Astrocyte (in vitro differentiated cells and primary cell): Measurements from ENCODE around the gene SGK1. TPM values are rescaled to one million over a fixed set of nuclear protein-coding genes. Genes with fewer than 3 reads are reported as not detected.
A peak's percentile ranks its signal among the peaks of the same experiment; 100 is the strongest.

ENCODE experiments used
- DNase-seq: peaks from one replicate; pipeline ENCODE4 v3.0.0-alpha.2; 2010; ENCODE audit warnings: low read depth
- FAIRE-seq: peaks from 2 replicates; lab custom pipeline; 2011; peaks lifted over from hg19 to GRCh38; lab: Jason Lieb, UNC
- H2AFZ ChIP-seq: 2 replicates; pipeline ENCODE4 v1.6.0; 2012; ENCODE audit warnings: low read depth, low read length, inconsistent platforms
- H3K27ac ChIP-seq: 2 replicates; pipeline ENCODE4 v1.5.1; 2011; ENCODE audit warnings: low read depth, low read length, inconsistent platforms
- H3K27me3 ChIP-seq: 2 replicates; pipeline ENCODE4 v1.6.0; 2011; ENCODE audit warnings: low read length, inconsistent platforms; ENCODE audit not compliant: insufficient read depth
- H3K36me3 ChIP-seq: 2 replicates; pipeline ENCODE4 v1.5.1; 2011; ENCODE audit warnings: low read length, inconsistent platforms; ENCODE audit not compliant: insufficient read depth
- H3K4me1 ChIP-seq: 2 replicates; pipeline ENCODE4 v1.5.1; 2011; ENCODE audit warnings: low read length, inconsistent platforms; ENCODE audit not compliant: insufficient read depth
- H3K4me2 ChIP-seq: 2 replicates; pipeline ENCODE4 v1.6.0; 2012; ENCODE audit warnings: low read length, inconsistent platforms
- H3K4me3 ChIP-seq: 2 replicates; pipeline ENCODE4 v1.5.1; 2011; ENCODE audit warnings: low read depth, mild to moderate bottlenecking, low read length, inconsistent platforms; ENCODE audit not compliant: insufficient read depth
- H3K79me2 ChIP-seq: 2 replicates; pipeline ENCODE4 v1.6.0; 2012; ENCODE audit warnings: mild to moderate bottlenecking, low read length, inconsistent platforms; ENCODE audit not compliant: insufficient read depth
- H3K9ac ChIP-seq: 2 replicates; pipeline ENCODE4 v1.6.0; 2012; ENCODE audit warnings: mild to moderate bottlenecking, low read length, inconsistent platforms
- H3K9me3 ChIP-seq: 2 replicates; pipeline ENCODE4 v1.5.1; 2012; ENCODE audit warnings: low read depth, mild to moderate bottlenecking, low read length, inconsistent platforms; ENCODE audit not compliant: insufficient read depth
- H4K20me1 ChIP-seq: 2 replicates; pipeline ENCODE4 v1.6.0; 2012; ENCODE audit warnings: low read length, inconsistent platforms; ENCODE audit not compliant: insufficient read depth
- H3K27ac Mint-ChIP-seq: one replicate; pipeline ENCODE4 v1.8.0; 2021; ENCODE audit warnings: mild to moderate bottlenecking, mixed read lengths; ENCODE audit not compliant: unreplicated experiment
- H3K27me3 Mint-ChIP-seq: one replicate; pipeline ENCODE4 v1.8.0; 2021; ENCODE audit warnings: low read depth, mixed read lengths; ENCODE audit not compliant: unreplicated experiment
- H3K36me3 Mint-ChIP-seq: one replicate; pipeline ENCODE4 v1.8.0; 2021; ENCODE audit warnings: low read depth, mixed read lengths; ENCODE audit not compliant: unreplicated experiment
- H3K4me1 Mint-ChIP-seq: one replicate; pipeline ENCODE4 v1.8.0; 2021; ENCODE audit warnings: low read depth, mixed read lengths; ENCODE audit not compliant: unreplicated experiment
- H3K4me3 Mint-ChIP-seq: one replicate; pipeline ENCODE4 v1.8.0; 2021; ENCODE audit warnings: mild to moderate bottlenecking, moderate library complexity, mixed read lengths; ENCODE audit not compliant: unreplicated experiment
- H3K9me3 Mint-ChIP-seq: one replicate; pipeline ENCODE4 v1.8.0; 2021; ENCODE audit warnings: mild to moderate bottlenecking, mixed read lengths; ENCODE audit not compliant: unreplicated experiment
- EZH2 ChIP-seq: IDR thresholded peaks from 2 replicates; pipeline ENCODE4 v1.6.1; 2012; ENCODE audit warnings: mild to moderate bottlenecking, low read length, inconsistent platforms; ENCODE audit not compliant: insufficient read depth
- total RNA-seq: library from RNA; stranded (reverse); gene quantifications from 2 replicates; pipeline ENCODE4 v1.2.1, GENCODE V29; 2021
- TF ChIP-seq, protein P1 (sequence below): IDR thresholded peaks from 2 replicates; pipeline ENCODE4 v1.5.1; 2011; ENCODE audit warnings: low read depth, mild to moderate bottlenecking, inconsistent platforms, low read length, moderate library complexity; ENCODE audit not compliant: insufficient read depth

The SGK1 gene
- total RNA-seq, 1 donor from 2014 or later, result 117 TPM

DNA sequence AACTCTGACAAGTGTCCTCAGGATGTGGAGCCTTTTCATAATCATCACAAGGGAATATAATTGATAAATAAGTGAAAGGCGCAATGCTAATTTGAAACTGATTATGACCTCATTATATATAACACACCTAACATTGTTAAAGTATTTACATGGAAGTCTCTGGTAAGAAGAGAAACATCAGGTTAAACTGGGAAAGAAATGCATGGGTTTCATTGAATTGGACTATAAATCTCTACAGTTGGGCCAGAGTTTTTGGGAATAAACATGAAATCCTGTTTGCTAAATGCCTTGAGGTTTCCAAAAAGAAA lies 1.0 kb upstream of the SGK1 start:
- H3K27ac ChIP-seq, result no peak overlapping the region
- H4K20me1 ChIP-seq, result no peaks in the 10 kb centered on the region
- no peak overlapping the region for H2AFZ ChIP-seq
- H3K9ac ChIP-seq, result no peak overlapping the region
- Mint-ChIP-seq H3K27me3 (peaks cover 24% of the 10 kb centered on the region), H3K27ac (no peak overlapping the region), H3K36me3 (no peaks in the 10 kb centered on the region), H3K4me1 (peaks cover 7% of the 10 kb centered on the region), H3K9me3 (peaks cover 3% of the 10 kb centered on the region), H3K4me3 (no peak overlapping the region)
- FAIRE-seq (no peak), DNase-seq (no peak)
- no peaks in the 10 kb centered on the region for H3K9me3 ChIP-seq
- no peaks in the 10 kb centered on the region for H3K79me2 ChIP-seq
- no peak overlapping the region for H3K4me3 ChIP-seq
- no peaks in the 10 kb centered on the region for H3K27me3 ChIP-seq
- no peak overlapping the region for H3K4me2 ChIP-seq
- peaks cover 6% of the 10 kb centered on the region for H3K4me1 ChIP-seq
- TF ChIP-seq EZH2, result no peak
- TF ChIP-seq, protein P1, sequence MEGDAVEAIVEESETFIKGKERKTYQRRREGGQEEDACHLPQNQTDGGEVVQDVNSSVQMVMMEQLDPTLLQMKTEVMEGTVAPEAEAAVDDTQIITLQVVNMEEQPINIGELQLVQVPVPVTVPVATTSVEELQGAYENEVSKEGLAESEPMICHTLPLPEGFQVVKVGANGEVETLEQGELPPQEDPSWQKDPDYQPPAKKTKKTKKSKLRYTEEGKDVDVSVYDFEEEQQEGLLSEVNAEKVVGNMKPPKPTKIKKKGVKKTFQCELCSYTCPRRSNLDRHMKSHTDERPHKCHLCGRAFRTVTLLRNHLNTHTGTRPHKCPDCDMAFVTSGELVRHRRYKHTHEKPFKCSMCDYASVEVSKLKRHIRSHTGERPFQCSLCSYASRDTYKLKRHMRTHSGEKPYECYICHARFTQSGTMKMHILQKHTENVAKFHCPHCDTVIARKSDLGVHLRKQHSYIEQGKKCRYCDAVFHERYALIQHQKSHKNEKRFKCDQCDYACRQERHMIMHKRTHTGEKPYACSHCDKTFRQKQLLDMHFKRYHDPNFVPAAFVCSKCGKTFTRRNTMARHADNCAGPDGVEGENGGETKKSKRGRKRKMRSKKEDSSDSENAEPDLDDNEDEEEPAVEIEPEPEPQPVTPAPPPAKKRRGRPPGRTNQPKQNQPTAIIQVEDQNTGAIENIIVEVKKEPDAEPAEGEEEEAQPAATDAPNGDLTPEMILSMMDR, result no peak
- no peaks in the 10 kb centered on the region for H3K36me3 ChIP-seq

DNA sequence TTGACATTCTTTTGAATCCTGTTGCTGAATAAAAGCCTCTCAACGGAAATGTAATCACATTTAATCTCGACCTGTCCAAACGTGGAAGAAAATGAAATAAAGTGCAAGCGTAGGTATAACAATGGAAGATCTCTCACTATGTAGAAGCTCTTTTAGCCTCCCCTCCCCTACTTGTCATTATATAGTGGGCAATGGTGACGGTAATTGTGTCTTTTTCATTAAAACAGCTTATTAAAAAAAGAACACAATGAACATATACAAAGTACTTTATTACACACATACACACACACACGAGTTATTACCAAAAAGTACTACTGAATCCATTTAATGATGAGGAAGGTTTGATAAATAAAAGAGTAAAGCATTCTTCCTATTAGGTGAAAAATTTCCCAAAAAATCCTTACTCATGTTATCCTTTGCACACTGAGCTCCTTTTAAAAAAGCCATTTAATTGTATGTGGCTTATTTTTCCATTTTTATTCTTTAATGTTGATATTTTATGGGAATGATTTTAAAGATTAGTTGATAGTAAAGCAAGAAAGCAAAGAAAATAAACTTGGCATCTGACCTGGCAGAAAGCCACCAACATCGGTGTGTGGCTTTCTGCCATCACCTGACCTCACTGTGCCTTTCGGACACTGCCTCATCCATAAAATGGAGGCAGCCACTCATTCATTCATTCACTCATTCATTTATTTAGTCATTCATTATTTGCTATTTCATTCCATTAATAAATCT lies 493 bp upstream of the SGK1 start:
- Mint-ChIP-seq H3K27me3 (peaks cover 24% of the 10 kb centered on the region), H3K27ac (no peak overlapping the region), H3K9me3 (peaks cover 3% of the 10 kb centered on the region), H3K36me3 (no peaks in the 10 kb centered on the region), H3K4me3 (peak overlapping the region; percentile 85), H3K4me1 (peaks cover 7% of the 10 kb centered on the region)
- TF ChIP-seq EZH2, result no peak
- TF ChIP-seq, protein P1, result no peak
- H3K27ac ChIP-seq, result no peak overlapping the region
- no peaks in the 10 kb centered on the region for H3K36me3 ChIP-seq
- H2AFZ ChIP-seq, result no peak overlapping the region
- FAIRE-seq, result no peak
- peak overlapping the region; percentile 100 for H3K4me2 ChIP-seq
- H4K20me1 ChIP-seq, result no peaks in the 10 kb centered on the region
- H3K9me3 ChIP-seq, result no peaks in the 10 kb centered on the region
- peak overlapping the region; percentile 73 for H3K4me3 ChIP-seq
- H3K9ac ChIP-seq, result peak overlapping the region; percentile 80
- no peak for DNase-seq
- no peaks in the 10 kb centered on the region for H3K27me3 ChIP-seq
- H3K79me2 ChIP-seq, result no peaks in the 10 kb centered on the region
- peaks cover 6% of the 10 kb centered on the region for H3K4me1 ChIP-seq

DNA sequence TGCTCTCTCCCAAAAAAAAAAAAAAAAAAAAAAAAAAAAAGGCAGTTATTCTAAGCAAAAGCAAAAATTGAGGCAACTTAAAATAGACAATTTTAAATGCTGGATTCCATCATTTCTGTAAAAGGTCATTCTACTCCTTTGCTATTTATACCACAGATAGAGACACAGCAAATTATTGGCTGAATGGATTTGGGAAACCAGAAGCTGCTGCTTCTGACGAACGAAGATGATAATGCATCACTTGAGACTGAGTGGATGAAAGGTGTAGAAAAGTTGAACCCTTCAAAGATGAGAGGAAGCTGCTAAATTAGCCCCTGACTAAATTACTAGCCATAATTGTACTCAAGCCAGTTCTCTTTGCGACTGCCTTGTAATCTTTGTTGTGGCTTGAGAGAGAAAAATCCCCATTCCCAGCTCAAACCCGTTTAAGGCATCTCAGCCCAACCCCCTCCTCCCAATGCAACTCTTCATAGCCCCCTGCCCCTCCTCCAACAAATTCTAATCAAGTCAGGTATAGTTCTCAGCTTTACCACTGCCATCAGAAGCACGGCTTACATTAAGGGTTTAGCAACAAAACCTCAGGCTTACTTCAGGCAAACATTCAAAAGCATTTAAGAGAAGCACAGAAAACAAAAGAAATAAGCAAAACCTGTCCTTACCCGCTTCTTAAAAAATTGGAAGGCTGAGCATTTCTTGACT lies 1.0 kb downstream of the SGK1 start:
- Histone ChIP-seq H3K4me2 (peak overlapping the region; percentile 100), H2AFZ (peak overlapping the region; percentile 88), H3K9me3 (no peaks in the 10 kb centered on the region), H3K79me2 (no peaks in the 10 kb centered on the region), H3K4me1 (peaks cover 6% of the 10 kb centered on the region), H3K9ac (peak overlapping the region; percentile 80), H4K20me1 (no peaks in the 10 kb centered on the region), H3K27ac (no peak overlapping the region), H3K36me3 (no peaks in the 10 kb centered on the region), H3K4me3 (peak overlapping the region; percentile 73), H3K27me3 (no peaks in the 10 kb centered on the region)
- Mint-ChIP-seq H3K4me3 (peak overlapping the region; percentile 85), H3K9me3 (peaks cover 3% of the 10 kb centered on the region), H3K27me3 (peaks cover 28% of the 10 kb centered on the region), H3K27ac (no peak overlapping the region), H3K36me3 (no peaks in the 10 kb centered on the region), H3K4me1 (peaks cover 7% of the 10 kb centered on the region)
- TF ChIP-seq, protein P1, result no peak
- TF ChIP-seq EZH2, result no peak
- DNase-seq (no peak), FAIRE-seq (no peak)
